Stimulated activated effector memory CD8-positive, alpha-beta T cell treated with anti-CD3 and anti-CD28 coated beads, Interleukin-12 subunit alpha, Interleukin-12 subunit beta, amount 100 ng/mL, for 72 hours (primary cell): ENCODE data around the gene CMPK1.

Source experiments
- ATAC-seq: fragments of 150-1000 bp; cut with Tn5 transposase; 2 replicates; pipeline ENCODE4 v1.10.0; 2021
- DNase-seq, 2 donors: peaks; one replicate each; pipeline ENCODE4 v3.0.0; 2021 to 2022; ENCODE audit warnings: low spot score in 2 of 2
- H3K27ac Mint-ChIP-seq: one replicate; pipeline ENCODE4 v1.8.0; 2022; ENCODE audit warnings: mild to moderate bottlenecking, mixed read lengths
- H3K36me3 Mint-ChIP-seq: one replicate; pipeline ENCODE4 v1.8.0; 2022; ENCODE audit warnings: mild to moderate bottlenecking, mixed read lengths
- H3K4me1 Mint-ChIP-seq: one replicate; pipeline ENCODE4 v1.8.0; 2022; ENCODE audit warnings: mixed read lengths
- H3K4me3 Mint-ChIP-seq: one replicate; pipeline ENCODE4 v1.8.0; 2022; ENCODE audit warnings: mild to moderate bottlenecking, mixed read lengths
- H3K9me3 Mint-ChIP-seq: one replicate; pipeline ENCODE4 v1.8.0; 2022; ENCODE audit warnings: mixed read lengths

Gene CMPK1

GRCh38 chr1:47399138-47399845 is 65.7 kb downstream of the CMPK1 start:
- no peaks in the 10 kb centered on the region for H3K36me3 Mint-ChIP-seq

DNA sequence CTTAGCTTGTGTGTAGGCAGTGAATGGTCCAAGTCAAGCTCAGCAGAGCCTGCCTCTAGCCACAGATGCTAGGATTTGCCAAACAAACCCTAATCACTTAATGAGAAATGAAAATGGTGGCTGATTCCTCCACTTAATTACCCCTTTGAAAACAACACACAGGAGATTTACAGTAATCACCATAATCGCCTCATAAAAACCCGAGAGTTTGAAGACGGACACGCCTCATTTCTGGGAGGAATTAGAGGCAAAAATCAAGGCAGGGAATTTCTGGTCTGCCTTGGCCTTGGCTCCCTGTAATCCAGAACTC is 66.2 kb downstream of the CMPK1 start:
- ATAC-seq (no peak), DNase-seq (no peak)
- H3K9me3 Mint-ChIP-seq = no peaks in the 10 kb centered on the region
- no peak overlapping the region for H3K4me3 Mint-ChIP-seq
- H3K4me1 Mint-ChIP-seq = no peaks in the 10 kb centered on the region
- no peaks in the 10 kb centered on the region for H3K36me3 Mint-ChIP-seq
- H3K27ac Mint-ChIP-seq = no peak overlapping the region

More at GRCh38 chr1:47399138-47399845, 65.7 kb downstream of the CMPK1 start:
- ATAC-seq (no peak), DNase-seq (no peak)
- Mint-ChIP-seq H3K27ac (no peak overlapping the region), H3K4me3 (no peak overlapping the region), H3K9me3 (no peaks in the 10 kb centered on the region), H3K4me1 (no peaks in the 10 kb centered on the region)

GRCh38 chr1:47401761-47402160 is 68.2 kb downstream of the CMPK1 start:
- no peak overlapping the region for H3K27ac Mint-ChIP-seq
- no peak for DNase-seq
- H3K4me1 Mint-ChIP-seq = no peaks in the 10 kb centered on the region
- H3K36me3 Mint-ChIP-seq = no peaks in the 10 kb centered on the region
- no peak for ATAC-seq
- no peak overlapping the region for H3K4me3 Mint-ChIP-seq
- H3K9me3 Mint-ChIP-seq = no peaks in the 10 kb centered on the region

GRCh38 chr1:47402591-47402990 is 69.0 kb downstream of the CMPK1 start:
- Mint-ChIP-seq H3K4me1 (no peaks in the 10 kb centered on the region), H3K4me3 (no peak overlapping the region), H3K36me3 (no peaks in the 10 kb centered on the region), H3K9me3 (no peaks in the 10 kb centered on the region), H3K27ac (no peak overlapping the region)
- DNase-seq (no peak), ATAC-seq (no peak)

- no peaks in the 10 kb centered on the region for H3K4me1 Mint-ChIP-seq
- ATAC-seq (no peak), DNase-seq (no peak)
- no peaks in the 10 kb centered on the region for H3K36me3 Mint-ChIP-seq
- H3K4me3 Mint-ChIP-seq = no peak overlapping the region
- H3K27ac Mint-ChIP-seq = no peak overlapping the region
- H3K9me3 Mint-ChIP-seq = no peaks in the 10 kb centered on the region
Observed at GRCh38 chr1:47403321-47403910, 69.8 kb downstream of the CMPK1 start.

- ATAC-seq (no peak), DNase-seq (no peak)
- no peaks in the 10 kb centered on the region for H3K36me3 Mint-ChIP-seq
- no peak overlapping the region for H3K27ac Mint-ChIP-seq
- no peaks in the 10 kb centered on the region for H3K4me1 Mint-ChIP-seq
- no peak overlapping the region for H3K4me3 Mint-ChIP-seq
- H3K9me3 Mint-ChIP-seq = no peaks in the 10 kb centered on the region
Observed at GRCh38 chr1:47405697-47406096, 72.1 kb downstream of the CMPK1 start.

- H3K27ac Mint-ChIP-seq = no peak overlapping the region
- H3K4me3 Mint-ChIP-seq = no peak overlapping the region
- ATAC-seq = no peak
- no peak for DNase-seq
- H3K4me1 Mint-ChIP-seq = no peaks in the 10 kb centered on the region
- no peaks in the 10 kb centered on the region for H3K9me3 Mint-ChIP-seq
- H3K36me3 Mint-ChIP-seq = no peaks in the 10 kb centered on the region
Observed at GRCh38 chr1:47406966-47407365, 73.4 kb downstream of the CMPK1 start.

DNA sequence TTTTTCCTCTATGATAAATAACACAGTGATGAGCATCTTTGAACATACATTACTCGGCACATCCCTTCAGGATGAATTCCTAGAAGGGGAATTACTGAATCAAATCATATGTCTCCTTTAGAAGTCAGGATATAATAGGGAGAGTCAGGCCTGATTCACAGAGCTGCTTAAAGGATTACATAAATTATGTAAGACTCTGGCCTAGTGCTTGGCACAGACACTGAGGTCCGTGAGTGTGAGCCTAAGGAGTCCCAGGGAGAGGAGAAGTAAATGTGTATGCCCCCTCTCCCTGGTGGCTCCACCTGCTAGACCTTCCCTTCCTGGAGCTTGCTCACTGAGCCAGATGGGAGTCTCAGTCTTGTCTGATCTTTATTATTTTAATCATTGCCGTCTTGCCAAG is 73.9 kb downstream of the CMPK1 start:
- DNase-seq = no peak
- Mint-ChIP-seq H3K9me3 (no peaks in the 10 kb centered on the region), H3K4me3 (no peak overlapping the region), H3K27ac (no peak overlapping the region), H3K36me3 (no peaks in the 10 kb centered on the region), H3K4me1 (no peaks in the 10 kb centered on the region)
- no peak for ATAC-seq

DNA sequence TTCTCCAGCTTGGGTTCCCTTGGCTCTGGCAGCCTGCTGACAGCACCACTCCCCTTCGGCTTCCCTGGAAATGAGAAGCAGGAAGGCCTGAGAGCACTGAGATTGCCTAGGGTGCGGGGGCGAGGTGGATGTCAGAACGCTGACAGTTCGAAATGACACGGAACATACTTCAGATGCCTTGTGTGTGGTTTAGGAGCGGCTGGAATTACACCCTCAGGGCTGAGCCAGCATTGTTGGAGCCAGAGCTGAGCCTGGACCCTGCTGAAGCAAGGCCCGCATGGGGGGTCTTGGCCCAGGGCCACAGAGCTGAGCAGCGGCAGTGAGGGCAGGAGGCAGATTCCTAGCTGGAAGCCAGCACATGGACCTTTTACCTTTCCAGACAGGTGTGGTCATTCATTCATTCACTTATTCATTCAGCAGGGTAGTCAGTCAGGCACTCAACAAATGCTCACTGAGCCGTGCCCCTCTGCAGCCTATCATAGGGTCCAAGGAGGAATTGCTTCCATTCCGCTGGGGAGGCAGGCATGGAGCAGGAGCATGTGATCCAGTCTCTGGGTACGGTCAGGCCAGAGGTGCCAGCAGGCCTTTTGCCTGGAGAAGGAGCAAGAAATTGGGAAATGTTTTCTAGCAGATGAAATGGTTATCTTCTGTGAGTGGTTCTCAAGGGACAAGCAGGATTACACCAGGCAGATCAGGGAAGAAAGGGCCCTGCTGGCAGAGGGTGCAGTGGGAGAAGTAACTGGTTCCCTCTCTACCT is 75.9 kb downstream of the CMPK1 start:
- Mint-ChIP-seq H3K4me1 (no peaks in the 10 kb centered on the region), H3K27ac (no peak overlapping the region), H3K36me3 (no peaks in the 10 kb centered on the region), H3K4me3 (no peak overlapping the region), H3K9me3 (no peaks in the 10 kb centered on the region)
- DNase-seq (no peak), ATAC-seq (no peak)

GRCh38 chr1:47410068-47410455 is 76.5 kb downstream of the CMPK1 start:
- H3K36me3 Mint-ChIP-seq = no peaks in the 10 kb centered on the region
- ATAC-seq (no peak), DNase-seq (no peak)
- H3K4me1 Mint-ChIP-seq = no peaks in the 10 kb centered on the region
- H3K27ac Mint-ChIP-seq = no peak overlapping the region
- H3K9me3 Mint-ChIP-seq = no peaks in the 10 kb centered on the region
- no peak overlapping the region for H3K4me3 Mint-ChIP-seq

DNA sequence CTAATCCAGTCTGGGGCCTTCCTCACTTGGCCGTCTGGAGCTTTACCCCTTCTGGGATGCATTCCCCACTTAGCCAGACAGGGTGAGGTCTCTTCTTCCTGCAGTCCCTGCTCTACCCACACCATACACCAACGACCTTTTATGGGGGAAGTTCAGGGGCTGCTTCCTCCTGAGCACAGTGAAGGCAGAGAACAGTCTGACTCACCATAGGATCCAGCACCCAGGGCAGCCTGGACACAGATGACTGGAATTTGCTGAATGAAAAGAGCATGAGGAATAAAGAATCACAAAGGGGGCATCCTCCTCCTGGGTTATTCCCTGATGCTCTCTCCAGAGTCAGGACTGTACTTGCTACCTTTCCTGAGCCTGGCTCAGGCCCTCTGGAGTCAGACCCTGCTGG is 77.8 kb downstream of the CMPK1 start:
- H3K9me3 Mint-ChIP-seq = no peaks in the 10 kb centered on the region
- H3K4me1 Mint-ChIP-seq = no peaks in the 10 kb centered on the region
- no peaks in the 10 kb centered on the region for H3K36me3 Mint-ChIP-seq
- no peak for DNase-seq
- H3K27ac Mint-ChIP-seq = no peak overlapping the region
- ATAC-seq = no peak
- H3K4me3 Mint-ChIP-seq = no peak overlapping the region

DNA sequence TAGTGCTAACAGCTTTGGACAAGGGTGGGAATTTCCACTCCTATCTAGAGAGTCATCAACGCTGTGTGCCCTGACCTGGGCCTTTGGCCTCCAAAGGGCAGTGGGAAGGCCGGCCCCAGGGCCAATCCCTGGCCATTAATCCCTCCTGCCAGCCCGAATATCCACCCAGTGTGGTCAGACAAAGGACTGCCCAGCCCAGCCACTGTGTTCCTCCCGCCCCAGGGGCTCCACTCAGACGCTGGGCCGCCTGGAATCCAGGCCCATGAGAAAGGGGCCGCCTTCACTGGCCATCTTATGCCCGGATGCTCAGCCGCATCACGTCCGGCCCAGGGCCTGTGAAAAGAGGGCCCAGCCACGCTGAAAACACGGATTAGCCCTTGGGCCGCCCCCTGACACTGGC is 78.8 kb downstream of the CMPK1 start:
- ATAC-seq (no peak), DNase-seq (no peak)
- no peaks in the 10 kb centered on the region for H3K9me3 Mint-ChIP-seq
- H3K4me1 Mint-ChIP-seq = peaks cover 4% of the 10 kb centered on the region
- H3K27ac Mint-ChIP-seq = no peak overlapping the region
- no peak overlapping the region for H3K4me3 Mint-ChIP-seq
- no peaks in the 10 kb centered on the region for H3K36me3 Mint-ChIP-seq

- ATAC-seq (no peak), DNase-seq (no peak)
- no peak within 1 kb of the TSS for H3K27ac Mint-ChIP-seq
- H3K4me3 Mint-ChIP-seq = peak within 1 kb of the TSS; percentile 64
- H3K9me3 Mint-ChIP-seq = no peaks in the 10 kb centered on the region
- H3K4me1 Mint-ChIP-seq = peaks cover 7% of the 10 kb centered on the region
- no peaks in the 10 kb centered on the region for H3K36me3 Mint-ChIP-seq
Observed at GRCh38 chr1:47415728-47416318, 82.2 kb downstream of the CMPK1 start, which contains the start of gene FOXE3. Gene FOXE3, plus strand, starts transcription at chr1:47416285. Its CDS starts 31 bp downstream, at chr1:47416316.

GRCh38 chr1:47416319-47417169 is 83.0 kb downstream of the CMPK1 start:
- DNase-seq (no peak), ATAC-seq (peak; percentile 57)
- Mint-ChIP-seq H3K4me3 (peak overlapping the region; percentile 64), H3K9me3 (no peaks in the 10 kb centered on the region), H3K4me1 (peaks cover 7% of the 10 kb centered on the region), H3K27ac (no peak overlapping the region), H3K36me3 (no peaks in the 10 kb centered on the region)
